ENCODE results near the gene FNDC10.
A peak's percentile ranks its signal among the peaks of the same experiment; 100 is the strongest.
"Not testable (repeated sequence)": the region's sequence is repeated elsewhere in the genome, so short reads cannot be mapped to it uniquely, and the experiment has no call there.

FNDC10 gene

DNA sequence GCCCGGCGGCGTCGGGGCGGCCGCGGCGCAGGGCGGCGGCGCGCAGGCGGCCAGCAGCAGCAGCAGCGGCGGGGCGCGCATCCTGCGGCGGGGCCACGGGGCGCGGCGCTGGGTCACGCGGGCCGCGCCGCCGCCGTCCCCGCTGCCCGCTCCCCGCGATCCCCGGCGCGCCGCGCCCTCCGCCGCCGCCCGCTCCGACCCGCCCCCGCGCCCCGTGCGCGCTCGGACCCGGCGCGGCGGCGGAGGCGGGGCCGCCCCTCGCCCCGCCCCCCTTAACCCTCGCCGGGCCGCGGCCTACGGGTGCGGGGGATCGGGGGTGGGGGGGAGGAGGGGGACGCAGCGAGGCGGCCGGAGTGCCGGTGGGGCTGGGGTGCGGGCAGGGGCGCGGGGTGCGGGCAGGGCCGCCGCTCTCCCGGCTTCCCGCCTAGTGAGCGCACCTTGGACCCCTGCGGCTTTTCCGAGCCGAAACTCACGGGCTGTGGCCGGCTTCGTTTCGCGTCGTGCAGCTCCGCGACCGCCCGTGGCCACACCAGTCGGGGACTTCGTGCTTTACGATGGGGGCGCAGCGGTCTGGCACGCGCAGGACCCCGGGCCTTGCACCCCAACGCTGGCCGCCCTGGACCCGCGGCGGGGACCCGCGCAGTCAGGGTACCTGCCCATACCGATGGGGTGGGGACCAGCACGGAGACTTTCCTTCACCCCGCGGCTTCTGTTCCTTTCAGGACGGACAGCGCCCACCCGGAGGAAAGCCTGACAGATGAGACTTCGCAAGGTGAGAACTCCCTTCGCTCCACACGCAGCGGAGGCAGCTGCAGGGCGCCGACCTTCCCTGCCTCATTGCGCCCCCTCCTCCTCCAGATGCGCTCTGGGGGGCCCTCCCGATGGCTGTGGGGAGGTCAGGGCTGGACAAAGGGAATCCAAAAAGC lies at the start of gene FNDC10:
Gene FNDC10, minus strand, starts transcription at position 201 of the 926 bp plus-strand sequence. Its CDS starts 120 bp downstream, at position 81.
- no peak for DNase-seq

DNA sequence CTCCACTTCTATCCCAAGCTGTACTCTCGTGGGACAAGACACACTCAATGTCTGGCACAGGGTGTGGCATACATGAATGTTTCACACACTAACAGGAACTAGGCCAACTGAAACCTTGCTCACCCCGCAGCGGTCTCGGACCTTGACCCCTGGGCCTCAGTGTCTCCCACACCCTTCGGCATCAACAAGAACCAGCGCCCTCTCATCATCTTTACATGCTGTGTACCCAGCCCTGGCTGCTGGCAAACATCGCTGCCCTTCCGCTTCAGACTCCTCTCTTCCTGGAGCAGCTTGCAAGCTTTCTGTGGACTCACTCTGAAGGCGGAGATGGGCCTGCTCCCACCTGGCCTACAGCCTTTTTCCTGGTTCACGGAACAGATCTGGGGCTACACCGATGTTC lies 48.3 kb upstream of the FNDC10 start:
- not testable (repeated sequence) for DNase-seq

DNA sequence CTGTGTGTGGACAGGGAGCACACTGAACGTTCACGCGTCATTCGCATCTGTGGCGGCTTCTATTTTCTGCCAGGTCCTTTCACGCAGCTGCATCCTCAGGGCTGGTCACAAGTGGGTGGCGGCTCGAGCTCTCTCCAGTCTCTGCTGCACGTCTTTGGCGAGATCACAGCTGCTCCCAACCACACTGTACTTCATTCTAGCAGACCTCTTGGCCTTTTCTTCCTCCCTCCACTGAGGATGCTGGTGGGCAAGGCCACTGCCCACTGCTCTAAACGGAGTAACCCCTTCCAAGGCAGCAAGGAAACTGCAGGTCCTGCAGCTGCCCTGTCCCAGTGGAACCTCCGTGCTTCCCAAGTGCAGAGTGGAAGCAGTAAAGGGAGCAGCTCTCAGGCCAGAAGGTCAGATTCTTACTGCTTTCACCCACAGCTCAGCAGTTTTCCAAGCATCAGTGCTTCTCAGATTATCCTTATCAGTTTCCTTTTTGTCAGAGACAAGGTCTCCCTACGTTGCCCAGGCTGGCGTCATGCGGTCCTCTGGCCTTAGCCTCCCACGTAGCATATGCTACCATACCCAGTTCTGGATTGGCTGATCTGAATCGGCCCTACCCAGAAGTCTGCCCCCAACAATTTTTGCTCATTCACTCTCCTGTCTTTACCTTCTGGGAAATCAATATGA lies 47.8 kb upstream of the FNDC10 start:
- DNase-seq = not testable (repeated sequence)

DNA sequence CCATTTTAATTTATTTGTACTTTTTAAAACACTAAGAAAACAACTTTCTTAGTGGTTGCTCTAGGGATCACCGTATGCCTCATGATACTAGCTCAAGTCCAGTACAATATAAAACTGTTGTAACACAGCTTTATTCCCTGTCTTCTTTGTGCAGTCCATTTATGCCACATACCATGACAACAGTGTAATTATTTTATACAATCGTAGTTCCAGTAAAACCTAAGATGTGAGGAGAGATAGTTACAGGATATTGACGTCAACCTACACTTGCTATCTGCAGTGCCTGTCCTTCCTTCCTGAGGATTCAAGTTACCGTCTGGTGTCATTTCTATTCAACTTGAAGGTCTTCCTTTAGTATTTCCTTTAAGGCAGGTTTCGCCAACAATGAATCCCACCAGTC lies 46.4 kb upstream of the FNDC10 start:
- DNase-seq = not testable (repeated sequence)

DNA sequence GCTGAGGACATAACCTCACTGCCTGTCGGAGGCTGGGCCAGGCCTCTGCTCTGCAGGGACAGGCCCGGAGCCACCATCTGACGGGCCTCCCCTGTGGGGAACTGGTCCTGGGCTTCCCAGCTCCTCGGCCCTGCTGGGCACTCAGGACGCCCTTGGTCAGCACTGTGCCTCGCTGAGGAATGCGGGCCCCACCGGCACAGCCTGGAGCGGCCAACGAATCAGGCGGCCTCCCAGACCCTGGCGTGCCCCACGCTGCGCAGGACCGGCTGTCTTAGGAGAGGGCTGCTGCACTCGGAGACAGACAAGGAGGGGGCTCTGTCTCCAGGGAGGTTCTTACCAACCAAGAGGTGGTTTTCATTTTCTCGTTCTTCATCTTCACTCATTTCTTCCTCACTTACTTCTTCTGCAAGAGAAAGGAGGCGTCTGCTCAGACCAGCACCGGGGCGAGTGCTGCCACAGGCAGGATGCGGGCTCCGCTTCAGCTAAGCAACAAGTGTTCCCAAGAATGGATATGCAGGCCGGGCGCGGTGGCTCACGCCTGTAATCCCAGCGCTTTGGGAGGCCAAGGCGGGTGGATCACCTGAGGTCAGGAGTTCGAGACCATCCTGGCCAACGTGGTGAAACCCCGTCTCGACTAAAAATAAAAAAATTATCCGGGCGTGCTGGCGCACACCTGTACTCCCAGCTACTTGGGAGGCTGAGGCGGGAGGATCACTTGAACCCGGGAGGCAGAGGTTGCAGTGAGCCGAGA lies 41.0 kb upstream of the FNDC10 start:
- DNase-seq = not testable (repeated sequence)

DNA sequence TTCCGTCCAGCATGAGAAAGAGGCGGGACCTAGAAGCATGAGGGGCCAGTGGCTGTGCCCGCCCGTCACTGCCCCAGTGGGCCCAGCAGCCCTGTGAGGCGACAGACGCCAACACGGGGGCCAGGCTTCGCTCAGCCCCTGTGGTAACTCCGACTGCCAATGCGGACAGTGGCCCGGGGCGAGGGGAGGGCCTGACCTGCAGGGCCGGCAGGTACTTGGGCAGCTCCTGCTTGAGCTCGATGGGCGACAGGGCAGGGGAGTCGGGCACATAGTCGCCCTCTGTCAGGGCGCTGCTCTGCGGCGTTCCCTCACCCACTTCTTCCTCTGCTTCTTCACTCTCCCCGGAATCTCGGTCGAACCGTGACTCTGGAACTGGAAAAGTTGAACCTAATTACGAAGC lies 40.1 kb upstream of the FNDC10 start:
- not testable (repeated sequence) for DNase-seq

DNA sequence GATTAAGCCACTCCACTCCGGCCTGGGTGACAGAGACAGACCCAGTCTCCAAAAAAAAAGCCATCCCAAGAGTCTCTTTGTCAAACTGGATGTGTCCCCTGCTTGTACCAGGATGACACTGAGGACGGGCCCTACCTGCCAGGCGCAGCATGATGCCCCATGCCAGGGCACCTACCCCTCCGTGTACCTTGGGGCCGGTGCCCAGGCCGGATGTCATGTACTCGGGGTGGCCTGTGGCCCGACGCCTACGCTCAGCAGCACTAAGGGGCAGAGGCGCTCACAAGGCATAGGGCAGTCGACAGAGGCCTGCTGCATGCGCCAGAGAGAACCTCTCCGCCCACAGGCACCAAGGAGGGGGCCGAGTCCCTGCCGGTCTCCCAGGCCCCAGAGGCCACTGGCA lies 39.4 kb upstream of the FNDC10 start:
- DNase-seq = not testable (repeated sequence)

DNA sequence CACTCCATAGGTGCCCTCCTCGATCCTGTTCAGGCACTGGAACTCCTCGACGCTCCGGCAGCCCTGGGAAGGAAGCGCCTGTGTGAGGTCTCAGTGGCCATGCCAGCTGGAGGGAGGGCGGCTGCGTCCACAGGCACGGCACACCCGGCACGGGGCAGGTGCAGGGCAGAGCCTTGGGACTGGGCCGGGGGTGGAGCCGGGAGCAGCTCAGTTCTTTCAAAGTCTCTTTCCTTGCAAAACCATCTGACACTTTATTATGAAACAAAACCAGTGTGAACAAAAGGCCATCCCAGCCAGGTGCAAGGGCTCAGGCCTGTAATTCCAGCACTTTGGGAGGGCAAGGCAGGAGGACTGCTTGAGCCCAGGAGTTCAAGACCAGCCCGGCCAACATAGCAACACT lies 38.6 kb upstream of the FNDC10 start:
- not testable (repeated sequence) for DNase-seq

DNA sequence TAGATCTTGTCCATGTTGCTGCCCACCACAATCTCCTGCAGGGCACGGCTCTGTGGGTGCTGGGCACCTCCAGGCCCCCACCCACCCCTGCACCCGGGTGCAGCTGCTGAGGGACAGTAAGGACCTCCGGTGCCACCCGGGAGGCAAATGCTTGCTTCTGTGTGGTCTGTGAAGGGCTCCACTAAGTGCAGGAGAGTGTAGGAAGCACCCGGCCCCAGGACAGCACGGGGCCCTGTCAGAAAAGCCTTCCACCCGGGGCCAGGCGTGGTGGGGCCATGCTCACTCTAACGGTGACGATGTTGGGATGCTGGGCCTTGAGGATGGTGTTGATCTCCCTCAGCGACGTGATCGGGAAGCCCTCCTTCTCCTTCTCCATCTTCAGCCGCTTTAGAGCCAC lies 37.5 kb upstream of the FNDC10 start:
- DNase-seq = not testable (repeated sequence)

DNA sequence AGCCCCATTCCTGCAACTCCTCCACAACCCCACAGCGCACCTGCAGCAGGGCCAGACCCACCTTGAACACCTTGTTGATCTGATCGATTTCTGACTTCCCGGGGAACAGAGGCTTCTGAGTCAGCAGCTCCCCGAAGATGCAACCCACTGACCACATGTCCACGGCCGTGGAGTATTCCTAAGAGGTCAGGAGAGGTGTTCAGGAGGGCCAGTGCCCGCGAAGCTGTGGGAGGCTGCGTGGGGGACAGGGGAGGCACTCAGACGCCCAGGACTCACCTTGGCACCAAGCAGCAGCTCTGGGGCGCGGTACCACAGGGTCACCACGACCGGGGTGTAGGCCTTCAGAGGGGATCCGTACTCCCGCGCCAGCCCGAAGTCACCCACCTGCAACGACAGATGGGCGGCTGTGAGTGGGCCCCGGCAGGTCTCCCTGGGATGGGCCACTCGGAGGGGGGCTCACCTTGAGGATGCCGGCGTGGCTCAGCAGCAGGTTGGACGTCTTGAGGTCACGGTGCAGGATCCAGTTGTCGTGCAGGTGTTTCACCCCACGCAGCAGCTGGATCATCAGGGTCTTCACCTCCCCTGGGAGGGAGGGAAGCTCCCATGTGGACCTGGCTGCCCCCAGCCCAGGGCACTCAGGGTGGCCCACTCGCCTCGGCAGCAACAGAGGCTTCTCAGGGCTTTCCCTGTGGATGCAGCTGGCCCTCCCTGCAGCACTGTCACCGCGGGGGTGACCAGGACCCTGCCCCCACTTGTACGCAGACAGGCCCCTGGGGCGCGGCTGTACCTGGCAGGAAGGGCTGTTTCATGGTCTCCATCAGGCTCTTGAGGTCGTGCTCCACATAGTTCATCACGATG lies 36.9 kb upstream of the FNDC10 start:
- DNase-seq = not testable (repeated sequence)

DNA sequence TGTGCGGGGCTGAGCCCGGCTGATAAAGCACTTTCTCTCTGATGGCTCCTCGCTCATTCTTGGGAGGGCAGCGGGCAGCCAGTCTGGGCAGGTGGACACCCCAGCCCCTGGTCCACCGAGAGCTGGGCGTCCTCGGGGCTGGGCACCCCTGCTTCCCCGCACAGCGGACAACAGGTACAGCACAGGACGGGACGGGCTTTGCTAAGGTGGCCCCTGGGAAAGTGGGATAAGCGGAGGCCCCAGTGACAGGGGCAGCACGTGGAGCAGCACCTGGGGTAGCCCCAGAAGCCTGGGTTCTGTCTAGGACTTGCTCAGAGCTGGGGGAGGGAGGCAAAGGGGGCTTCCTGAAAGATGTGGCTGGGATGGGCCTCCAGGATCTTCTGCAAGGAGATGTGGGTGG lies 34.7 kb upstream of the FNDC10 start:
- not testable (repeated sequence) for DNase-seq

DNA sequence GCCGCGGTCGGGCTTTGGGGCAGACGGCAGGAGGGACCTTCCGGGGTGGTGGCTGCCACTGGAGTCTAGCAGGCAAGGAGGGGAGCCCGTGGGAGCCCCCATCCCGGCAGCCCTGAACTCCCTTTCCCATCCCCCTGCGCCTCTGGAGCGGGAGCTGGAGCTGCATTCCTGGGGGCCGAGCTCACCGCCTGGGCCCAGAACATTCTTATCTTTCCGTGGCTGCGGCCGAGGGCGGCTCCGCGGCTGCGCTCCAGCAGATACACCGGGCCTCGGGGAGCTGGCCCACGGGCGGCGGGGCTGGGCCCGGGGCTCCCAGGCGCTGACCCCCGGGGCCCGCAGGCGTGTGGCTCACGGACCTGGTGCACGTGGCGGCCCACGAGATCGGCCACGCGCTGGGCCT lies 33.5 kb upstream of the FNDC10 start:
- DNase-seq = not testable (repeated sequence)

DNA sequence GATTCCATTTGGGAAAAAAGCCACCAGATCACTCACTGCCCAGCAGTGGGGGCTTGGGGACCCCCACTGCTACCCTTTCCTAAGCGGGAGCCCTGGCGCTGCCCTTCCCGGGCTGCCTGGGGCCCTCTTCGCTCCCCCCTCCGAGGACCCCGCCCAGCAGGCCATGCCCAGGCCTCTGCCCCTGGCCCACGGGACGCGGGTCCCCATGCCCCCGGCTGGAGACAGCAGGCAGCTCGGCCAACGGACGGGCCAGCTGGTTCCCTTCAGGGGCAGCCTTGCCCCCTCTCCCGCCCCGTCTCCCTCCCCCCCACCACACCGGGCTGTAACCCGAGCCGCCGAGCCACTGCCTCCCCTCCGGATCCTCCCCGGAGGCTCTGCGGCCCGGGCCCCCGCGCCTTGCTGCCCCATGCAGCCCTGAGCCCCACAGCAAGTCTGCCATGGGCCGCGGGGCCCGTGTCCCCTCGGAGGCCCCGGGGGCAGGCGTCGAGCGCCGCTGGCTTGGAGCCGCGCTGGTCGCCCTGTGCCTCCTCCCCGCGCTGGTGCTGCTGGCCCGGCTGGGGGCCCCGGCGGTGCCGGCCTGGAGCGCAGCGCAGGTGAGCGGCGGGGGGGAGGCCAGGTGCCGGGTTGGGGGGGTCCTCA lies 32.0 kb upstream of the FNDC10 start, which contains the start of gene MMP23B:
Gene MMP23B, plus strand, starts transcription at position 392 of the 639 bp plus-strand sequence. Its CDS starts 46 bp downstream, at position 438.
- DNase-seq = no peak

DNA sequence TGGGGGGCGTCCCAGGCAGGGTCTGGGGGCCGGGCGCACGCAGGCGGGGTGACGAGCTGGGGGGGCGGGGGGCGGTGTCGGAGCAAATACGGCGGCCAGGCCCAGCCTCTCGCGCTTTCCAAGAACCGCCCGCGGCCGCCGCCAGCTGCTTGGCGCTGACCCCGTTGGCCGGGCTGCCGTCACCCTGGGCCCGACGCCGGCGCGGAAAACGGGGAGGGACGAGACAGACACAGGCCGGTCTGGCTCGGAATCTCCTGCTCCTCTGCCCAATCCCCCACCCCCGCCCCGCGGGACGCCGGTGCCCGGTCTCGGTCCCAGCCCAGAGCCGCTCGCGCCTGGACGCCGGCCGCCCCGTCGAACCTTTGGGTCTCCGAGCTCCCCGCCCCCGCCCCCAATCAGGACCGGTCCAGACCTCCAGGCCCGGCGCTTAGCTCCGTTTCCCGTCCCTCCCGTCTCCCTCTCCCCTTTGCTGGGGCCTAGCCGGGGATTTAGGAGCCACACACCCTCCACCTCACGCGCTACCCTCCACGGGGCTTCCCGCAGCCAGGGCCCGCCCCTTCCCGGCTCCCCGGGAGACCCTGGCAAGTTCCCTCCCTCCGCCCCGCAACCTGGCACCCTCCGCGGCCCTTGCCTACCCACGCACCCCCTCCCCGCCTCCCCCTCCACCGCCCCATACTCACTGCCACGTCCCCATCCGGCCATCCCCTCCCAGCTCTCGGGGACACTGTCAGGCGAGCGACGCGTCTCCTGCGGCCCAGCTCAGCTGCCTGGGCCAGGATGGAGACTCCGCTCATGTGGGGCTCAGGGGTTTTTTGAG lies 31.2 kb upstream of the FNDC10 start:
- no peak for DNase-seq

DNA sequence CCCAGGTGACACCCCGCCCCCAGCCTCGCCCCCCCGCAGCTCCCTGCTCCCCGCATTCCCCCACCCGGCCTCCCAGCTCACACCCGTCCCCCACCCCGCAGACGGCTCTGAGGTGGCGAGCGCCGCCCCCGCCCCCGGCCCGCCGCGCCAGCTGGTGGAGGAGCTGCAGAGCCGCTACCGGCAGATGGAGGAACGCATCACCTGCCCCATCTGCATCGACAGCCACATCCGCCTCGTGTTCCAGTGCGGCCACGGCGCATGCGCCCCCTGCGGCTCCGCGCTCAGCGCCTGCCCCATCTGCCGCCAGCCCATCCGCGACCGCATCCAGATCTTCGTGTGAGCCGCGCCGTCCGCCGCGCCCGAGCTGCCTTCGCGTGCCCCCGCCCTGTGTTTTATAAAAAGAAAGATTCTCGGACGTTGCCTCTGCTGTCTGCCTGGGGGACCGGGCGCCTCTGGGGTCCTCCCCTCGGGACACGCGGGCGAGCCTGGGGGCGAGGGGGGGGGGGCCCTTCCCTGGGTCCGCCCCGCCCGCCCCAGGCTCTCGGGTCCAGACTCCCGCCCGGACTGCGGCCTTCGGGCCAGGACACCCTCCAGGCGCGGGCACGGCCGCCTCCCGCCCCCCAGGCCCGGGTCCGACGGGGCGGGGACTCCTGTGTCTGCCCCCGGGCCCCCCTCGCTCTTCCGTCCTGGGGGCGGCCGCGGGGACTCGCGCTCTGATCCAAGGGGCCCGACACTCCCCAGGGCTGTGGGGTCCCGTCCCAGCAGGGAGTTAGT lies 30.4 kb upstream of the FNDC10 start:
- DNase-seq = peak; percentile 60

DNA sequence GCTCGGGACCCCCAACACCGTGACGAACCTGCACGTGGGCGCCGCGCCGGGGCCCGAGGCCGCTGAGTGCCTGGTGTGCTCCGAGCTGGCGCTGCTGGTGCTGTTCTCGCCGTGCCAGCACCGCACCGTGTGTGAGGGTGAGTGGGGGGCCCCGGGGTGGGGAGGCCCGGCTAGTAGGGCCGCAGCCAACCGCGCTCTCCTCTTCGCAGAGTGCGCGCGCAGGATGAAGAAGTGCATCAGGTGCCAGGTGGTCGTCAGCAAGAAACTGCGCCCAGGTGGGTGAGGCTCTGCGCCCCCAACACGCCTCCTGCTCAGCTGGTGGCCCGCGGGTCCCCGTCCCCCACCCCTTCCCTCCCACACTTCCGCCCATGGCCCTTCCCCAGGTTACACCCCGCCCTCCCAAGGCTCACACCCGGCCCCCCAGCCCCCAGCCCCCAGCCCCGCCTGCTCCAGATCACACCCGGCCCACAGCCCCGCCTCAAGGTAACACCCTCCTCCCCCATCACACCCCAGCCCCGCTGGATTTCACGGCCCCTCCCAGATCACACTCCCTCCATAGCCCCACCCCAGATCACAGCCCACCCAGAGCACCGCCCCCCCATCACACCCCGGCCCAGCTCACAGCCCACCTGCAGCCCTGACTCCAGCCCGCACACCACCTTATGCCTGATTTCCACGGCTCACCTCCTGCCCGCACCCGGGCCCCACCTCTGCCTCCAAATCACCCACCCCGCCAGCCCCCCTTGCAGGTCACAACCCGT lies 29.7 kb upstream of the FNDC10 start:
- no peak for DNase-seq

DNA sequence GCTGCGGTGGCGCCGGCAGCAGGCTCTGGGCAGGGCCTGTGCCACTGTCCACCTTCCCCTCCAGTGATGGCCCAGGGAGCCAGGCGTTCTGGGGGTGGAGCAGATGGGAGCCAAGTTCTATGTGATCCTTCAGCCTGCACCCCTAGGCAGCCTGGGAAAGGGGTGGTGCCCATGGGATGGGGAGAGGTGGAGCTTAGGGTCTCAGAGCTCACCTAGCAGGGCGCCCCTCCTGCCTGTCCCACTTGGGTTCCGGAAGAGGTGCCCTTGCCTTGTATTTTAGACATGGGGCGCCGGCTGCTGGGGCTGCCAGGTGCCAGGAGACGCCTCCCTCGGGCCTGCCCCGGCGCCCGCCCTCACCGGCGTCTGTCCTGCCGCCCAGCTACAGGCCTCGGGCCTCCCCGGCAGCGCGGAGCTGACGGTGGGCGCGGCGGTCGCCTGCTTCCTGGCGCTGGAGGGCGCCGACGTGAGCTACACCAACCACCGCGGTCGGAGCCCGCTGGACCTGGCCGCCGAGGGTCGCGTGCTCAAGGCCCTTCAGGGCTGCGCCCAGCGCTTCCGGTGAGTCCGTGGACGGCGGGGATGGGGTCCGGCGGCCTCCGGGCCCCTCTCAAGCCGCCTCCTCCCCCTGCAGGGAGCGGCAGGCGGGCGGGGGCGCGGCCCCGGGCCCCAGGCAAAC lies 29.0 kb upstream of the FNDC10 start:
- DNase-seq = no peak

All from NCI-H1105 (cell line).